H1 (cell line): Measurements from ENCODE around the gene FTCDNL1. TPM values are rescaled to one million over a fixed set of nuclear protein-coding genes. Genes with fewer than 3 reads are reported as not detected.

Experiments
- ASH2L ChIP-seq: fragments of 200-600, 300-600 bp; sonication (generic); IDR thresholded peaks from one replicate; pipeline ENCODE4 v1.7.1; 2017; ENCODE audit warnings: low read length
- BCL11A ChIP-seq, 2 experiments: IDR thresholded peaks; one replicate each; pipeline ENCODE4 v1.6.1; 2011; ENCODE audit warnings: low read depth in 2 of 2, low read length in 2 of 2, mild to moderate bottlenecking in 2 of 2
- NRF1 ChIP-seq: IDR thresholded peaks from 2 replicates; pipeline ENCODE4 v1.6.1; 2011; ENCODE audit warnings: mild to moderate bottlenecking, low read depth, low read length, improper control_type of control experiment
- SUZ12 ChIP-seq: fragments of 200-600 bp; sonication (generic); IDR thresholded peaks from 2 replicates; pipeline ENCODE4 v1.6.1; 2012; ENCODE audit warnings: mild to moderate bottlenecking, inconsistent platforms, low read length, moderate library complexity, mixed read lengths
- TAF7 ChIP-seq: optimal IDR thresholded peaks from 2 replicates; pipeline ENCODE3; 2011; ENCODE audit warnings: low read depth, mild to moderate bottlenecking, inconsistent platforms, low read length, moderate library complexity, borderline replicate concordance
- polyA plus RNA-seq, 7 experiments: library from polyadenylated mRNA; depleted of rRNA in 3 of 7; stranded (reverse) in 5 of 7; unstranded in 2 of 7; fragments of >200 nt in 5 of 7; fragments of 200-250 nt in 2 of 7; gene quantifications; 1 replicate in 5 of 7; 2 replicates in 1 of 7; 4 replicates in 1 of 7; pipeline versions ENCODE4 v1.2.1 to v1.2.3, GENCODE V29; 2011 to 2013; ENCODE audit warnings: missing spikeins in 2 of 7, mixed read lengths in 2 of 7
- total RNA-seq: library from RNA; stranded (reverse); fragmentation: NEBNext Ultra II Directional; extraction: Animal tissue kit (Norgen Biotek cat#: 25700); gene quantifications from 2 replicates; pipeline ENCODE4 v1.2.1, GENCODE V29; 2021

The FTCDNL1 gene
- total and polyA plus RNA-seq, 2 of the 8 experiments (the other 6 are each of a cell fraction or from before 2014, with no cell fraction given) = 0.41 to 0.97 TPM

- no peak for TF ChIP-seq ASH2L
- no peak for TF ChIP-seq BCL11A (IDR thresholded peaks at IDR 0.05; ENCODE audit: low read depth in 2 of 2, low read length in 2 of 2)
- TF ChIP-seq SUZ12 = no peak
- no peak for TF ChIP-seq NRF1
- TF ChIP-seq TAF7 = no peak
Measured at GRCh38 chr2:199819746-199820145, 31.2 kb downstream of the FTCDNL1 start (continued).
